WTC11 (cell line): Measurements from ENCODE around the gene CDCP1. TPM values are rescaled to one million over a fixed set of nuclear protein-coding genes. Genes with fewer than 3 reads are reported as not detected.

Source experiments
- ATAC-seq: fragments of 200-7000 bp; cut with Tn5 transposase; 2 replicates; pipeline ENCODE4 v1.10.0; 2021; ENCODE audit warnings: mild to moderate bottlenecking, moderate library complexity
- CTCF ChIA-PET: fragments of 300-600 bp; sonication (Branson Sonifier 250); formaldehyde crosslinking; loops from one replicate; lab custom pipeline; 2021; ENCODE audit warnings: antibody characterized with exemption; lab: Charles Lee
- POLR2A ChIA-PET: fragments of 350-600 bp; sonication (Branson Sonifier 250); formaldehyde crosslinking; loops from one replicate; lab custom pipeline; 2021; ENCODE audit warnings: antibody characterized with exemption; lab: Charles Lee
- DNase-seq: peaks from one replicate; pipeline ENCODE4 v3.0.0; 2021; ENCODE audit warnings: low spot score
- H3K27ac Mint-ChIP-seq: 2 replicates; pipeline ENCODE4 v1.8.0; 2021; ENCODE audit warnings: mixed read lengths
- H3K27me3 Mint-ChIP-seq: 2 replicates; pipeline ENCODE4 v1.8.0; 2021; ENCODE audit warnings: low read depth, mild to moderate bottlenecking, moderate library complexity, mixed read lengths
- H3K36me3 Mint-ChIP-seq: 2 replicates; pipeline ENCODE4 v1.8.0; 2021; ENCODE audit warnings: mixed read lengths
- H3K4me1 Mint-ChIP-seq: 2 replicates; pipeline ENCODE4 v1.8.0; 2022; ENCODE audit warnings: mixed read lengths
- H3K4me3 Mint-ChIP-seq: 2 replicates; pipeline ENCODE4 v1.8.0; 2021; ENCODE audit warnings: mild to moderate bottlenecking, moderate library complexity, mixed read lengths
- H3K9me3 Mint-ChIP-seq: 2 replicates; pipeline ENCODE4 v1.8.0; 2021; ENCODE audit warnings: mixed read lengths
- AR ChIP-seq: fragments of 250-450 bp; sonication (Bioruptor Pico); IDR thresholded peaks from 2 replicates; pipeline ENCODE4 v1.9.0; 2021; ENCODE audit warnings: mild to moderate bottlenecking
- ESRRA ChIP-seq: sonication (generic); formaldehyde crosslinking; IDR thresholded peaks from 2 replicates; pipeline ENCODE4 v1.8.1; 2022; ENCODE audit warnings: mild to moderate bottlenecking, missing genetic modification reagents, borderline replicate concordance
- ETV6 ChIP-seq: sonication (generic); formaldehyde crosslinking; IDR thresholded peaks from 2 replicates; pipeline ENCODE4 v1.8.1; 2022; ENCODE audit warnings: mild to moderate bottlenecking, missing genetic modification reagents
- FOXK1 ChIP-seq: sonication (generic); formaldehyde crosslinking; IDR thresholded peaks from 2 replicates; pipeline ENCODE4 v1.8.0; 2022; ENCODE audit warnings: mild to moderate bottlenecking, moderate library complexity, missing genetic modification reagents
- FOXP1 ChIP-seq: sonication (generic); formaldehyde crosslinking; IDR thresholded peaks from 2 replicates; pipeline ENCODE4 v1.8.0; 2022; ENCODE audit warnings: missing genetic modification reagents, mild to moderate bottlenecking, moderate library complexity, borderline replicate concordance
- GRHL2 ChIP-seq: fragments of 250-450 bp; sonication (Bioruptor Pico); IDR thresholded peaks from 2 replicates; pipeline ENCODE4 v1.8.0; 2022; ENCODE audit warnings: mild to moderate bottlenecking, moderate library complexity; ENCODE audit not compliant: insufficient replicate concordance, severe bottlenecking
- GTF2I ChIP-seq: fragments of 250-450 bp; sonication (Bioruptor Pico); conservative IDR thresholded peaks from 2 replicates; pipeline ENCODE4 v1.4.0; 2021; ENCODE audit warnings: mild to moderate bottlenecking
- IRF2 ChIP-seq: sonication (generic); formaldehyde crosslinking; IDR thresholded peaks from 2 replicates; pipeline ENCODE4 v1.8.0; 2022; ENCODE audit warnings: low read depth, missing genetic modification reagents, borderline replicate concordance
- JAZF1 ChIP-seq: fragments of 250-450 bp; sonication (Bioruptor Pico); IDR thresholded peaks from 2 replicates; pipeline ENCODE4 v1.9.0; 2021; ENCODE audit warnings: moderate library complexity, mild to moderate bottlenecking, inconsistent platforms
- JUN ChIP-seq: sonication (generic); formaldehyde crosslinking; IDR thresholded peaks from 2 replicates; pipeline ENCODE4 v1.8.0; 2023; ENCODE audit warnings: mild to moderate bottlenecking, missing genetic modification reagents
- KAT7 ChIP-seq: sonication (generic); formaldehyde crosslinking; IDR thresholded peaks from 2 replicates; pipeline ENCODE4 v1.8.1; 2023; ENCODE audit warnings: missing genetic modification reagents, mild to moderate bottlenecking, borderline replicate concordance
- MXD4 ChIP-seq: fragments of 250-450 bp; sonication (Bioruptor Pico); IDR thresholded peaks from 2 replicates; pipeline ENCODE4 v1.8.0; 2021; ENCODE audit warnings: mild to moderate bottlenecking, moderate library complexity, borderline replicate concordance
- PRRX2 ChIP-seq: fragments of 250-450 bp; sonication (Bioruptor Pico); IDR thresholded peaks from 2 replicates; pipeline ENCODE4 v1.8.0; 2021; ENCODE audit warnings: mild to moderate bottlenecking
- SP1 ChIP-seq: sonication (generic); formaldehyde crosslinking; conservative IDR thresholded peaks from 2 replicates; pipeline ENCODE4 v1.8.1; 2022; ENCODE audit warnings: missing genetic modification reagents
- ZNF219 ChIP-seq: sonication (generic); formaldehyde crosslinking; IDR thresholded peaks from 2 replicates; pipeline ENCODE4 v1.8.0; 2023; ENCODE audit warnings: missing genetic modification reagents, mild to moderate bottlenecking, borderline replicate concordance
- ZNF317 ChIP-seq: sonication (generic); formaldehyde crosslinking; IDR thresholded peaks from 2 replicates; pipeline ENCODE4 v1.8.1; 2023; ENCODE audit warnings: low read depth, mild to moderate bottlenecking, moderate library complexity, missing genetic modification reagents, borderline replicate concordance
- total RNA-seq: library from RNA; stranded (reverse); gene quantifications from 3 replicates; pipeline ENCODE4 v1.2.3, GENCODE V29; 2021
- TF ChIP-seq, protein P1 (sequence below): fragments of 250-450 bp; sonication (Bioruptor Pico); IDR thresholded peaks from 2 replicates; pipeline ENCODE4 v1.9.0; 2021; ENCODE audit warnings: mild to moderate bottlenecking, borderline replicate concordance
- TF ChIP-seq, protein P2 (sequence below): sonication (generic); formaldehyde crosslinking; IDR thresholded peaks from 2 replicates; pipeline ENCODE4 v1.8.1; 2022; ENCODE audit warnings: mild to moderate bottlenecking, missing genetic modification reagents, moderate library complexity, borderline replicate concordance
- TF ChIP-seq, protein P3 (sequence below): sonication (generic); formaldehyde crosslinking; conservative IDR thresholded peaks from 2 replicates; pipeline ENCODE4 v1.8.1; 2023; ENCODE audit warnings: mild to moderate bottlenecking, low read depth, missing genetic modification reagents, moderate library complexity

CDCP1 gene
- total RNA-seq, 1 experiment from 2014 or later = 14.6 TPM

- TF ChIP-seq, protein P1, sequence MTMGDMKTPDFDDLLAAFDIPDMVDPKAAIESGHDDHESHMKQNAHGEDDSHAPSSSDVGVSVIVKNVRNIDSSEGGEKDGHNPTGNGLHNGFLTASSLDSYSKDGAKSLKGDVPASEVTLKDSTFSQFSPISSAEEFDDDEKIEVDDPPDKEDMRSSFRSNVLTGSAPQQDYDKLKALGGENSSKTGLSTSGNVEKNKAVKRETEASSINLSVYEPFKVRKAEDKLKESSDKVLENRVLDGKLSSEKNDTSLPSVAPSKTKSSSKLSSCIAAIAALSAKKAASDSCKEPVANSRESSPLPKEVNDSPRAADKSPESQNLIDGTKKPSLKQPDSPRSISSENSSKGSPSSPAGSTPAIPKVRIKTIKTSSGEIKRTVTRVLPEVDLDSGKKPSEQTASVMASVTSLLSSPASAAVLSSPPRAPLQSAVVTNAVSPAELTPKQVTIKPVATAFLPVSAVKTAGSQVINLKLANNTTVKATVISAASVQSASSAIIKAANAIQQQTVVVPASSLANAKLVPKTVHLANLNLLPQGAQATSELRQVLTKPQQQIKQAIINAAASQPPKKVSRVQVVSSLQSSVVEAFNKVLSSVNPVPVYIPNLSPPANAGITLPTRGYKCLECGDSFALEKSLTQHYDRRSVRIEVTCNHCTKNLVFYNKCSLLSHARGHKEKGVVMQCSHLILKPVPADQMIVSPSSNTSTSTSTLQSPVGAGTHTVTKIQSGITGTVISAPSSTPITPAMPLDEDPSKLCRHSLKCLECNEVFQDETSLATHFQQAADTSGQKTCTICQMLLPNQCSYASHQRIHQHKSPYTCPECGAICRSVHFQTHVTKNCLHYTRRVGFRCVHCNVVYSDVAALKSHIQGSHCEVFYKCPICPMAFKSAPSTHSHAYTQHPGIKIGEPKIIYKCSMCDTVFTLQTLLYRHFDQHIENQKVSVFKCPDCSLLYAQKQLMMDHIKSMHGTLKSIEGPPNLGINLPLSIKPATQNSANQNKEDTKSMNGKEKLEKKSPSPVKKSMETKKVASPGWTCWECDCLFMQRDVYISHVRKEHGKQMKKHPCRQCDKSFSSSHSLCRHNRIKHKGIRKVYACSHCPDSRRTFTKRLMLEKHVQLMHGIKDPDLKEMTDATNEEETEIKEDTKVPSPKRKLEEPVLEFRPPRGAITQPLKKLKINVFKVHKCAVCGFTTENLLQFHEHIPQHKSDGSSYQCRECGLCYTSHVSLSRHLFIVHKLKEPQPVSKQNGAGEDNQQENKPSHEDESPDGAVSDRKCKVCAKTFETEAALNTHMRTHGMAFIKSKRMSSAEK (CRISPR knock-in tag) = no peak
- TF ChIP-seq, all 79 proteins: peak for 0
Observed at GRCh38 chr3:45126730-45127129, 19.4 kb downstream of the CDCP1 start (continued).

DNA sequence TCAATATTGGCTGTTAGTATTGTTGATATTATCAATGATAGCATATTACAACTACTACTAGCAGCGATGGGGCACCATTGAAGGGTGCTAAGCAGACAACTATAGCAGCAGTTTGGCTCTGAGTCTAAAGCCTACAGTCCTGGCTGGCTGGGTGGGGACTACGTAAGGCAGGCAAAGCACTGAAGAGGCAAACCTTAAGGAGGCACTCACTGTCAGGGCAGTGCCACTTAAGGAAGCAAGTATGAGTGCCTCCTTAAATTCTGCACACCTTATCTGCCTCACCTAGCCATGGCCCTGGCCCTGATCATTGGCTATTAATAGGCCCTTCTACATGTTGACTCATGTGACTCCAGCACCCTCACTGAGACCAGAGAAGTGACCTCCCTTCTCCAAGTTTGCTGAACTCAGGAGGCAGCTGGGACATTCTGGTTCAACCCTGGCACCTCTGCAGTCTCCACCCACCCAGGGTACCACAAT lies 20.6 kb downstream of the CDCP1 start:
- 0 out of 2 replicates have a peak, but pooled peaks cover 2% of the 10 kb centered on the region for H3K4me1 Mint-ChIP-seq
- no peaks in the 10 kb centered on the region for H3K9me3 Mint-ChIP-seq
- no peak overlapping the region for H3K4me3 Mint-ChIP-seq
- ChIA-PET POLR2A (no interaction called here), CTCF (no interaction called here)
- H3K36me3 Mint-ChIP-seq = no peaks in the 10 kb centered on the region
- no peak overlapping the region for H3K27ac Mint-ChIP-seq
- ATAC-seq = no peak
- TF ChIP-seq FOXP1 (CRISPR knock-in tag) (no peak), ZNF317 (CRISPR knock-in tag) (no peak), PRRX2 (CRISPR knock-in tag) (no peak), JAZF1 (CRISPR knock-in tag) (no peak), FOXK1 (no peak), MXD4 (no peak), IRF2 (CRISPR knock-in tag) (no peak), GTF2I (CRISPR knock-in tag) (no peak), GRHL2 (no peak), KAT7 (CRISPR knock-in tag) (no peak), JUN (CRISPR knock-in tag) (no peak), ZNF219 (CRISPR knock-in tag) (no peak)
- TF ChIP-seq, protein P2, sequence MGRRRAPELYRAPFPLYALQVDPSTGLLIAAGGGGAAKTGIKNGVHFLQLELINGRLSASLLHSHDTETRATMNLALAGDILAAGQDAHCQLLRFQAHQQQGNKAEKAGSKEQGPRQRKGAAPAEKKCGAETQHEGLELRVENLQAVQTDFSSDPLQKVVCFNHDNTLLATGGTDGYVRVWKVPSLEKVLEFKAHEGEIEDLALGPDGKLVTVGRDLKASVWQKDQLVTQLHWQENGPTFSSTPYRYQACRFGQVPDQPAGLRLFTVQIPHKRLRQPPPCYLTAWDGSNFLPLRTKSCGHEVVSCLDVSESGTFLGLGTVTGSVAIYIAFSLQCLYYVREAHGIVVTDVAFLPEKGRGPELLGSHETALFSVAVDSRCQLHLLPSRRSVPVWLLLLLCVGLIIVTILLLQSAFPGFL = no peak
- H3K27me3 Mint-ChIP-seq = no peaks in the 10 kb centered on the region
- no peak for DNase-seq

- Mint-ChIP-seq H3K9me3 (no peaks in the 10 kb centered on the region), H3K27me3 (no peaks in the 10 kb centered on the region), H3K27ac (no peak overlapping the region), H3K36me3 (no peaks in the 10 kb centered on the region), H3K4me1 (0 out of 2 replicates have a peak, but pooled peaks cover 2% of the 10 kb centered on the region), H3K4me3 (no peak overlapping the region)
- DNase-seq (no peak), ATAC-seq (no peak)
- ChIA-PET CTCF (no interaction called here), POLR2A (no interaction called here)
- TF ChIP-seq SP1 (CRISPR knock-in tag) (no peak), AR (CRISPR knock-in tag) (no peak), GRHL2 (no peak), ETV6 (CRISPR knock-in tag) (no peak), ESRRA (CRISPR knock-in tag) (no peak)
- TF ChIP-seq, protein P1 (CRISPR knock-in tag) = no peak
- TF ChIP-seq, protein P3, sequence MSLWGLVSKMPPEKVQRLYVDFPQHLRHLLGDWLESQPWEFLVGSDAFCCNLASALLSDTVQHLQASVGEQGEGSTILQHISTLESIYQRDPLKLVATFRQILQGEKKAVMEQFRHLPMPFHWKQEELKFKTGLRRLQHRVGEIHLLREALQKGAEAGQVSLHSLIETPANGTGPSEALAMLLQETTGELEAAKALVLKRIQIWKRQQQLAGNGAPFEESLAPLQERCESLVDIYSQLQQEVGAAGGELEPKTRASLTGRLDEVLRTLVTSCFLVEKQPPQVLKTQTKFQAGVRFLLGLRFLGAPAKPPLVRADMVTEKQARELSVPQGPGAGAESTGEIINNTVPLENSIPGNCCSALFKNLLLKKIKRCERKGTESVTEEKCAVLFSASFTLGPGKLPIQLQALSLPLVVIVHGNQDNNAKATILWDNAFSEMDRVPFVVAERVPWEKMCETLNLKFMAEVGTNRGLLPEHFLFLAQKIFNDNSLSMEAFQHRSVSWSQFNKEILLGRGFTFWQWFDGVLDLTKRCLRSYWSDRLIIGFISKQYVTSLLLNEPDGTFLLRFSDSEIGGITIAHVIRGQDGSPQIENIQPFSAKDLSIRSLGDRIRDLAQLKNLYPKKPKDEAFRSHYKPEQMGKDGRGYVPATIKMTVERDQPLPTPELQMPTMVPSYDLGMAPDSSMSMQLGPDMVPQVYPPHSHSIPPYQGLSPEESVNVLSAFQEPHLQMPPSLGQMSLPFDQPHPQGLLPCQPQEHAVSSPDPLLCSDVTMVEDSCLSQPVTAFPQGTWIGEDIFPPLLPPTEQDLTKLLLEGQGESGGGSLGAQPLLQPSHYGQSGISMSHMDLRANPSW = no peak
Observed at GRCh38 chr3:45124956-45125355, 21.2 kb downstream of the CDCP1 start.
